ENCODE data around the gene GSTK1.

Gene GSTK1

GRCh38 chr7:143269251-143269650 is 6.0 kb downstream of the GSTK1 start:
- TF ChIP-seq CTCF (IDR thresholded peaks at IDR 0.05; ENCODE audit: insufficient read depth, missing control alignments) = no peak
- no peak for FAIRE-seq
- no peak for DNase-seq (ENCODE audit: insufficient read length, low spot score)

GRCh38 chr7:143271240-143271639 is 8.0 kb downstream of the GSTK1 start:
- FAIRE-seq (no peak), DNase-seq (ENCODE audit: insufficient read length, low spot score) (no peak)
- TF ChIP-seq CTCF (IDR thresholded peaks at IDR 0.05; ENCODE audit: insufficient read depth, missing control alignments) = no peak

GRCh38 chr7:143272871-143273270 is 9.6 kb downstream of the GSTK1 start:
- FAIRE-seq (no peak), DNase-seq (ENCODE audit: insufficient read length, low spot score) (no peak)
- TF ChIP-seq CTCF (IDR thresholded peaks at IDR 0.05; ENCODE audit: insufficient read depth, missing control alignments) = no peak

DNA sequence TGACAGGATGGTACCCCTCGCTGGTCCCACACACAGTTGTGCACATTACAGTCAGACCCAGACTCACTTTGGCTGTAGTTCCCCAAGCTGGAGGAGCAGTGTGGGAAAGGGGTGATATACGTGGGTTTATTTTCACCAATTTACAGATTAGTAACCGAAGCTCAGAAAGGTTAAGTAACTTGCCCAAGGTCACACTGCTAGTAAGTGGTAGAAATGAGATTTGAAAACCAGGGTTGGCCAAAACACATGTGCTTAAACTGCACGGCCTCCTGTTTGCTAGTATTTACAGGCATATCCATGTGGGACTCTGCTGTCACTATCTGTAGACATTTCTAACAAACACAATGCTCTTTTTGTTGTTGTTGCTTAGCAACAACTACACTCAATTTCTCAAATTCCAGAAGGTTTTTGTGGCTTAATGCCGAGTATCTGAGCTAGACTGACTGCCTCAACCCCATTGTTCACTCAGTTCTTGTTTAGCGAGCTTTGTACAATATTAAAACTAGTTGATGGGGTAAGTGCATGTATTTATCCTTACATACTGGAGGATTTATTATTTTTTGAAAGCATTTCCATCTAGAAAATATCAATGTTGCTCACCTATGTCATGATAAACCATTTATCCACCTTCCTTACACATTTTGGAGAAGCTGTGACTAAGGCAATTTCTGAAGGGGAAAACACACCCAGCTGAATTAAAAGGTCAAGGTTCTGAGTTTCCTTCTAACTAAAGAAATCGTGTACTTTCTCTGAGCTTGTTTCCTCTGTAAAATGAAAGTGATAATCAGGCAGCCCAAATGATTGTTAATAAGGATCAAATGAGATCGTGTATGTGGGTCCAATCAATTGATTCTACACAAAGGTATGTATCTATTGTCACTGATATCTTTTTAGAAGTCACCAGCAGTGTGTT is 16.2 kb downstream of the GSTK1 start:
- TF ChIP-seq CTCF (IDR thresholded peaks at IDR 0.05; ENCODE audit: insufficient read depth, missing control alignments) = no peak
- FAIRE-seq = no peak
- no peak for DNase-seq (ENCODE audit: insufficient read length, low spot score)

GRCh38 chr7:143280160-143280559 is 16.9 kb downstream of the GSTK1 start:
- no peak for TF ChIP-seq CTCF (IDR thresholded peaks at IDR 0.05; ENCODE audit: insufficient read depth, missing control alignments)
- no peak for DNase-seq (ENCODE audit: insufficient read length, low spot score)
- no peak for FAIRE-seq

- FAIRE-seq (no peak), DNase-seq (ENCODE audit: insufficient read length, low spot score) (no peak)
- no peak for TF ChIP-seq CTCF (IDR thresholded peaks at IDR 0.05; ENCODE audit: insufficient read depth, missing control alignments)
Observed at GRCh38 chr7:143280566-143280965, 17.3 kb downstream of the GSTK1 start.

DNA sequence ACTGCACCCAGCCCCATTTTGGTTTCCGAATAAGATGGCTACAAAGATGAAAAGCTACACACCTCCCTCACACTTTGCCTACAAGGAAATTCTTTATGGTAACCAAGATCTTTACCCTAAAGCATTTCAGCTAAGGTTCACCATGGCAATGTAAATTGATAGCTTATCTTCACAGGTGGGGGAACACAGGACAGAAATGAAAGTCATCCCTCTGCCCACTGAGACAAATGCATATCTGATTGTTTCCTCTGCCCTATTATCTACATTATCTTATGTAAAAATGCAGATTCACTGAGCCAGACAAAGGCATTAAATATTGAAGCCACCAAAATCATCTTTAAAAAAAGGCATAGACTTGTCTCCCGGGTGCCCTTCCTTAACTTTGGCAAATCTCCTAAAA is 18.3 kb downstream of the GSTK1 start:
- DNase-seq (ENCODE audit: insufficient read length, low spot score) (no peak), FAIRE-seq (no peak)
- no peak for TF ChIP-seq CTCF (IDR thresholded peaks at IDR 0.05; ENCODE audit: insufficient read depth, missing control alignments)

All from D721Med (cell line).